ENCODE results near the gene IDH3A. TPM values are rescaled to one million over a fixed set of nuclear protein-coding genes. Genes with fewer than 3 reads are reported as not detected.

The IDH3A gene
- total and polyA plus RNA-seq, 9 of the 15 experiments (the other 6 are each of a cell fraction or from before 2014, with no cell fraction given): 37.4 to 249 (median 107) TPM

GRCh38 chr15:78102211-78102610, 47.0 kb upstream of the IDH3A start:
- no peak for FAIRE-seq
- WGBS (ENCODE audit: insufficient coverage, low coverage, missing lambda C conversion rate): 0% methylated on average over 1 of the region's 1 CpG
- peaks cover 6% of the 10 kb centered on the region; the same call in 1 of the 2 replicates for H4K20me1 ChIP-seq (replicated peaks; ENCODE audit: control insufficient read depth, insufficient read depth, low read length)
- peaks cover 0 to 12% of the 10 kb centered on the region in 2 experiments; a peak in 4 of 5 replicates for H3K27me3 ChIP-seq (ENCODE audit: control insufficient read depth in 2 of 2, insufficient read depth in 2 of 2, low read length in 2 of 2)
- no peak overlapping the region for H3K27ac ChIP-seq (ENCODE audit: extremely low read depth, low read depth, low read length)
- H3K79me2 ChIP-seq (ENCODE audit: control insufficient read depth, insufficient read depth, low read length): no peaks in the 10 kb centered on the region
- H2AFZ ChIP-seq (ENCODE audit: low read depth, low read length): no peak overlapping the region
- H3K9me3 ChIP-seq (replicated peaks; ENCODE audit: control insufficient read depth, insufficient read depth, low read depth, low read length): no peaks in the 10 kb centered on the region
- no peaks in the 10 kb centered on the region for H3K9me1 ChIP-seq (ENCODE audit: control insufficient read depth, insufficient read depth, low read length)
- no peak overlapping the region; a peak in 1 of 4 replicates for H3K9ac ChIP-seq (ENCODE audit: insufficient read depth in 1 of 2, low read depth in 2 of 2, low read length in 2 of 2)
- H3K36me3 ChIP-seq (ENCODE audit: control insufficient read depth, insufficient read depth, low read length): no peaks in the 10 kb centered on the region
- DNase-seq (ENCODE audit: extremely low read depth in 1 of 4, low spot score in 3 of 4): no peak
- in situ Hi-C loops (cut with MboI): no loop called here
- no peak overlapping the region for H3K4me2 ChIP-seq (ENCODE audit: insufficient read depth, low read length)
- BruUV-seq (replicated peaks): no TSS peak
- ChIA-PET POLR2A (interaction anchor here (0.6 to 1.3 kb wide), 3 partner anchors 8 to 32 kb away, joined by 3 to 4 read pairs (median 4); no protein-coding TSS in a partner anchor), CTCF (ENCODE audit: low intra/inter-chr PET ratio) (no interaction called here)
- intact Hi-C loops (cut with micrococcal nuclease): no loop called here
- ATAC-seq: no peak
- no peak overlapping the region for H3K4me3 ChIP-seq
- TF ChIP-seq ZNF778 (CRISPR knock-in tag; IDR thresholded peaks at IDR 0.05): no peak
- TF ChIP-seq PRDM10 (IDR thresholded peaks at IDR 0.05; ENCODE audit: partially characterized antibody): peak; percentile 29
- TF ChIP-seq ADNP (tag; IDR thresholded peaks at IDR 0.05): peak; percentile 31; the same call in 1 of the 2 replicates
- TF ChIP-seq TCFL5 (CRISPR knock-in tag; conservative IDR thresholded peaks at IDR 0.05): no peak
- no peak for TF ChIP-seq NONO (IDR thresholded peaks at IDR 0.05; ENCODE audit: low read depth in 2 of 2, low read length in 1 of 2)
- TF ChIP-seq ILK (tag; IDR thresholded peaks at IDR 0.05; ENCODE audit: borderline replicate concordance, low read depth): no peak
- no peak for TF ChIP-seq NR2C2 (CRISPR knock-in tag; IDR thresholded peaks at IDR 0.05)
- TF ChIP-seq NR2C2 (tag; IDR thresholded peaks at IDR 0.05): no peak
- TF ChIP-seq SAP30 (IDR thresholded peaks at IDR 0.05; ENCODE audit: borderline replicate concordance, insufficient read depth, low read depth, low read length, poor library complexity, severe bottlenecking): no peak
- no peak for TF ChIP-seq DACH1 (IDR thresholded peaks at IDR 0.05; ENCODE audit: partially characterized antibody)
- TF ChIP-seq ARID2 (IDR thresholded peaks at IDR 0.05): no peak
- no peak for TF ChIP-seq GATA2 (CRISPR knock-in tag; IDR thresholded peaks at IDR 0.05)
- TF ChIP-seq RBM25 (IDR thresholded peaks at IDR 0.05; ENCODE audit: low read depth, low read length, severe bottlenecking): peak; percentile 63
- TF ChIP-seq BCOR (IDR thresholded peaks at IDR 0.05): peak; percentile 60; the same call in 1 of the 2 replicates
- TF ChIP-seq CC2D1A (IDR thresholded peaks at IDR 0.05): no peak
- TF ChIP-seq SNRNP70 (optimal IDR thresholded peaks at IDR 0.05; ENCODE audit: low read depth, low read length): no peak
- TF ChIP-seq COPS2 (conservative IDR thresholded peaks at IDR 0.05): no peak
- no peak for TF ChIP-seq POLR2G (IDR thresholded peaks at IDR 0.05; ENCODE audit: low read depth, low read length)
- no peak for TF ChIP-seq ZNF449 (CRISPR knock-in tag; IDR thresholded peaks at IDR 0.05)
- H3K4me1 ChIP-seq (replicated peaks in 1 of 2; ENCODE audit: control insufficient read depth in 2 of 2, insufficient read depth in 2 of 2, low read length in 2 of 2): peaks cover 0 to 8% of the 10 kb centered on the region in 2 experiments; a peak in 2 of 5 replicates
